Uterus (tissue), 4 donors: ENCODE results near the gene FAM229A. TPM values are rescaled to one million over a fixed set of nuclear protein-coding genes. Genes with fewer than 3 reads are reported as not detected.
A peak's percentile ranks its signal among the peaks of the same experiment; 100 is the strongest.

Experiments
- DNase-seq, 2 donors: peaks; one replicate each; pipeline ENCODE4 v3.0.0-alpha.2; 2019 to 2020
- H3K27ac ChIP-seq, 2 donors: fragments of 200-600 bp; sonication (generic); 1 replicate in 1 of 2; 2 replicates in 1 of 2; pipeline ENCODE4 v1.5.1; 2016 to 2018
- H3K27me3 ChIP-seq, 2 donors: fragments of 200-600 bp; sonication (generic); one replicate each; pipeline ENCODE4 v1.5.1; 2018 to 2019; ENCODE audit warnings: control low read depth in 1 of 2
- H3K36me3 ChIP-seq, 2 donors: fragments of 200-600 bp; sonication (generic); one replicate each; pipeline ENCODE4 v1.5.1; 2019; ENCODE audit warnings: control low read depth in 1 of 2
- H3K4me1 ChIP-seq, 2 donors: fragments of 200-600 bp; sonication (generic); one replicate each; pipeline ENCODE4 v1.5.1; 2018 to 2019; ENCODE audit warnings: control low read depth in 1 of 2
- H3K4me3 ChIP-seq, 2 donors: fragments of 200-600 bp; sonication (generic); 1 replicate in 1 of 2; 2 replicates in 1 of 2; pipeline ENCODE4 v1.5.1; 2018 to 2019; ENCODE audit warnings: mild to moderate bottlenecking in 1 of 2
- H3K9me3 ChIP-seq, 2 donors: fragments of 200-600 bp; sonication (generic); one replicate each; pipeline ENCODE4 v1.5.1; 2019; ENCODE audit warnings: control low read depth in 1 of 2
- POLR2A ChIP-seq, 2 donors: fragments of 450-650 bp; IDR thresholded peaks; one replicate each; pipeline ENCODE4 v1.6.1; 2016; ENCODE audit warnings: antibody characterized with exemption in 2 of 2, mild to moderate bottlenecking in 1 of 2, moderate library complexity in 1 of 2
- intact Hi-C: fragments of 100-400 bp; cut with DNase I; formaldehyde crosslinking; loops from one replicate; pipeline ENCODE4 v1.15.1; 2023; ENCODE audit warnings: low total_unique reads
- total RNA-seq, 4 donors: library from RNA; depleted of rRNA in 3 of 4; stranded (reverse); fragments of >200 nt in 3 of 4; gene quantifications; one replicate each; pipeline versions ENCODE4 v1.1.0 to v1.2.4, GENCODE V29; 2014 to 2023
- TF ChIP-seq, protein P1 (sequence below), 4 experiments: fragments of 200-600 bp in 2 of 4; fragments of 450-650 bp in 2 of 4; sonication (generic) in 2 of 4; IDR thresholded peaks; one replicate each; pipeline ENCODE4 v1.5.1; 2016 to 2019; ENCODE audit warnings: antibody characterized with exemption in 4 of 4, mild to moderate bottlenecking in 2 of 4, moderate library complexity in 1 of 4
- donor health status: DM: yes; HTN: yes; CAD: no.

FAM229A gene
- total RNA-seq, 4 donors from 2014 or later, result 5.2 to 20.2 (median 14.4) TPM; not detected in 1

DNA sequence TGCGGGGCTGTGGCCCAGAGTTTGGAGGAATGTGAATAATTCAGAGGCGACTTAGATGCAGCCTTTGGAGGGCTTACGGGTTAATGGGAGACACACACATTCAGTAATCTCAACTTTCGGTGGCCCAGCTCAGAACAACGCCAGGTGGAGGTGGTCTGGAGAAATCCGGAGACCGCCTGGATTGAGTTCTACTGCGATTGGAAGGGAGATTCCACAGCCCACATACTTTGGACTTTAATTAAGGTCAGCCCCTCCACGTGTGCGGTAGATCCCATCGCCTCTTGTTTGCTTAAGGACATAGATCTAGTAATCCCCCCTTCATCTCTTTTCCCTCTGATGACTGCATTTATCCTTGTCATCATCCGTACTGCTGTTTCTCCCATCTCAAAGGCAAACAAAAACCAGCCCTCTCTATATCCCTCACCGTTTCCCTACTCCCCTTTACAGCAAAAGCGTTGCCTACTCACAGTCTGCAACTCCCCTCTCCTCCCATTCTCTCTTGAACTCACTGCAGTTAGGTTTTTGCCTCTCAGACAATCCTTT, 32.7 kb upstream of the FAM229A start:
- Histone ChIP-seq H3K4me1 (peaks cover 11 to 13% of the 10 kb centered on the region in 2 donors), H3K4me3 (peak overlapping the region; percentile 83 to 96), H3K36me3 (no peaks in the 10 kb centered on the region), H3K27me3 (no peaks in the 10 kb centered on the region), H3K9me3 (no peaks in the 10 kb centered on the region), H3K27ac (peak overlapping the region; percentile 87 to 96)
- DNase-seq, result no peak
- intact Hi-C loops, result no loop called here
- TF ChIP-seq POLR2A (IDR thresholded peaks at IDR 0.05), result no peak
- TF ChIP-seq, protein P1, sequence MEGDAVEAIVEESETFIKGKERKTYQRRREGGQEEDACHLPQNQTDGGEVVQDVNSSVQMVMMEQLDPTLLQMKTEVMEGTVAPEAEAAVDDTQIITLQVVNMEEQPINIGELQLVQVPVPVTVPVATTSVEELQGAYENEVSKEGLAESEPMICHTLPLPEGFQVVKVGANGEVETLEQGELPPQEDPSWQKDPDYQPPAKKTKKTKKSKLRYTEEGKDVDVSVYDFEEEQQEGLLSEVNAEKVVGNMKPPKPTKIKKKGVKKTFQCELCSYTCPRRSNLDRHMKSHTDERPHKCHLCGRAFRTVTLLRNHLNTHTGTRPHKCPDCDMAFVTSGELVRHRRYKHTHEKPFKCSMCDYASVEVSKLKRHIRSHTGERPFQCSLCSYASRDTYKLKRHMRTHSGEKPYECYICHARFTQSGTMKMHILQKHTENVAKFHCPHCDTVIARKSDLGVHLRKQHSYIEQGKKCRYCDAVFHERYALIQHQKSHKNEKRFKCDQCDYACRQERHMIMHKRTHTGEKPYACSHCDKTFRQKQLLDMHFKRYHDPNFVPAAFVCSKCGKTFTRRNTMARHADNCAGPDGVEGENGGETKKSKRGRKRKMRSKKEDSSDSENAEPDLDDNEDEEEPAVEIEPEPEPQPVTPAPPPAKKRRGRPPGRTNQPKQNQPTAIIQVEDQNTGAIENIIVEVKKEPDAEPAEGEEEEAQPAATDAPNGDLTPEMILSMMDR (IDR thresholded peaks at IDR 0.05), result no peak

DNA sequence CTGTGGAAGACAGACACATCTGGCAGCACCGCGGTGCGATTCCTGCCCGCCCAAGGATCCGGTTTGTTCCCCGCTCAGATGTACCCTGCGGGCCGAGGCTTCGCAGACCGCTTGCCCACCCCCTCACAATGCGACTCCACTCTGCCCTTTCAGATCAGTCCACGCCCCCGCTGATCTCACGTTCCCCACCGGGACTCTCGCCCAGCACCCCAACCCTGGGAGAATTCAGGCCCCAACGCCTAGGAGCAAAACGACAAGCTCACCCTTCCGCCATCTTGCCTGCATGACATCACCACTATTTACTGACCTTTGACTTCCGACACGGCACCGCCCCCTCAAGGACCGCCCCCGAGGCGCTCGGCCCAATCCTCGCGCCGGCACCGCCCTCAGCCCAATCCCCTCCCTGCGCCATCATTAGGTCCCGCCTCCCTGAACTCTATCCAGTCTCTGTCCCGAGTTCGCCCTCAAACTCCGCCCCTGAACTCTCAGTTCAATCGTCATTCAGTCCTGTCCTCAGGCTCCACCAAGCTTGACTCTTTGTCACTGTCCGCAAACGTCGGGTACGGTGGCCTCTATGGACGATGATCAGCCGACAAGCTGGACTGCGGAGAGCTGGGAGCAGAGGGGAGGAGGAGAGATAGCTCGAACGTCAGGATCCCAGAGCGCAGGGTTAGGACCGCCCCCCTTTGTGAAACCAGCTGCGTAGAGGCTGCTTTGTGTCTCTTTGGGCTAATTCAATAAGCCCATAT, 32.0 kb upstream of the FAM229A start, which contains the start of gene BSDC1:
TSS of gene BSDC1 (minus strand) at position 301 of the 749 bp plus-strand sequence. CDS start at position 274, 27 bp downstream.
- peak within 1 kb of the TSS; percentile 83 to 96 for H3K4me3 ChIP-seq
- H3K9me3 ChIP-seq, result no peaks in the 10 kb centered on the region
- TF ChIP-seq, protein P1 (IDR thresholded peaks at IDR 0.05), result peak in 1 of 4 experiments; percentile 32
- peak; percentile 93 to 96 for TF ChIP-seq POLR2A (IDR thresholded peaks at IDR 0.05)
- no peaks in the 10 kb centered on the region for H3K36me3 ChIP-seq
- peak within 1 kb of the TSS; percentile 87 to 96 for H3K27ac ChIP-seq
- intact Hi-C loops, result no loop called here
- no peaks in the 10 kb centered on the region for H3K27me3 ChIP-seq
- DNase-seq, result peak; percentile 98 to 99
- H3K4me1 ChIP-seq, result peaks cover 11 to 13% of the 10 kb centered on the region in 2 donors

DNA sequence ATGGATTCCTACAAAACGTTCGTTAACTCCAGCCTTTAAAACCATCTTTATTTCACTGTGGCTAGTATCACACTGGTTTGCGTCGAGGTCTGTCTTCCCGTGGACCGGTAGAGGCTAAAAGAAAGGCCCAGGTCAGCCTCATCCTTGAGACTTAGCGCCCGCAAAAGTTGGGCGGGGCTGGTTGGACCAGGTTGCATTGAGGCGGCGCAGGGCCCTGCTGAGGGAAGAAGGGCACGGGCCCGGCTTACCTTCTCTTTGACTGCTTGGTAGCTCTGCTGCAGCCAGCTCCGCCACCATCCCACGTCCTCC, 31.5 kb upstream of the FAM229A start:
- no peak for DNase-seq
- Histone ChIP-seq H3K36me3 (no peaks in the 10 kb centered on the region), H3K4me1 (peaks cover 11 to 13% of the 10 kb centered on the region in 2 donors), H3K27ac (peak overlapping the region; percentile 87 to 96), H3K27me3 (no peaks in the 10 kb centered on the region), H3K9me3 (no peaks in the 10 kb centered on the region), H3K4me3 (peak overlapping the region; percentile 83 to 96)
- no peak for TF ChIP-seq POLR2A (IDR thresholded peaks at IDR 0.05)
- TF ChIP-seq, protein P1 (IDR thresholded peaks at IDR 0.05), result no peak
- intact Hi-C loops, result no loop called here

DNA sequence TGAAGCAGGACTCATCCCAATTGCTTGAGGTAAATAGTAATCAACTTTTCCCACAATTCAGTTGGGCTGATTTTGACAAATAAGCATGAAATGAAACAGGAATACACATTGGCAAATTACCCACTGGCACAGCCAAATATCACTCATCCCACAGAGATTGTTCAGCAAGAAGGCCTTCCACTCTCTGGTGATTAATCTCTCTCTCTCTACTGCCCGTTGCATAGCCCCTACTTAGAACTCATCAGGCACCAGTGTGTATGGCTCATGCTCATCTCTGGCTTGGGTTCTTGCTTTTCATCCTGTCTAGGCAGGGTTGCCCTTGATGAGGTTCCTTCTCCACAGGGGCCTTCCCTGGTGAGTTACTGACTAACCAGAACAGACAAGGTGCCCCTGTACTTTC, 30.9 kb upstream of the FAM229A start:
- no peaks in the 10 kb centered on the region for H3K27me3 ChIP-seq
- no peaks in the 10 kb centered on the region for H3K36me3 ChIP-seq
- no peak for DNase-seq
- no peaks in the 10 kb centered on the region for H3K9me3 ChIP-seq
- H3K4me3 ChIP-seq, result peak overlapping the region; percentile 83 to 96
- TF ChIP-seq, protein P1 (IDR thresholded peaks at IDR 0.05), result no peak
- no peak for TF ChIP-seq POLR2A (IDR thresholded peaks at IDR 0.05)
- intact Hi-C loops, result no loop called here
- peaks cover 11 to 13% of the 10 kb centered on the region in 2 donors for H3K4me1 ChIP-seq
- peak overlapping the region in 1 of 2 donors; percentile 87 for H3K27ac ChIP-seq

DNA sequence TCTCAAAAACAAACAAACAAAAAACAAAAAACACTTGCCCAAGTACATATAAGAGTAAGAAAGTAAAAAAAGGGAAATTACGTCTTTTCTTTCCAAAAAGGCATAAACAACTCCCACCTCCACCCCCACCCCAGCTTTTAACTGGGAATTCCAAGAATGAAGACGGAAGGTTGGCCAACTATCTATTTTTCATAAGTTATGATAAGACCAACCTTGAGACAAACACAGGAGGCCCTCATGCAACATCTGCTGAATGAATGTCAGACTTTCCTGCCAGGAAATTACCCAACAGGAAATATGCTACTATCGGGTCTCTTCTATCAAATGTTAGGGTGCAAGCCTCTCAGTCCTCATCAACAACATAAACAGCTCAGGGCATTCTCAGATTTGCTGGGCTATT, 30.0 kb upstream of the FAM229A start:
- intact Hi-C loops, result no loop called here
- H3K27me3 ChIP-seq, result no peaks in the 10 kb centered on the region
- TF ChIP-seq, protein P1 (IDR thresholded peaks at IDR 0.05), result no peak
- no peak for TF ChIP-seq POLR2A (IDR thresholded peaks at IDR 0.05)
- H3K9me3 ChIP-seq, result no peaks in the 10 kb centered on the region
- H3K4me3 ChIP-seq, result peak overlapping the region in 1 of 2 donors; percentile 83
- peaks cover 11 to 13% of the 10 kb centered on the region in 2 donors for H3K4me1 ChIP-seq
- no peaks in the 10 kb centered on the region for H3K36me3 ChIP-seq
- DNase-seq, result no peak
- H3K27ac ChIP-seq, result no peak overlapping the region
